Measurements from ENCODE around the gene ANO4.

Gene ANO4

GRCh38 chr12:100962086-100962712 is 167.6 kb downstream of the ANO4 start:
- H3K9me3 ChIP-seq (ENCODE audit: control insufficient read depth, insufficient read depth, low read length), result no peaks in the 10 kb centered on the region
- H3K4me1 ChIP-seq (ENCODE audit: insufficient read depth, low read length), result peaks cover 10% of the 10 kb centered on the region
- no peaks in the 10 kb centered on the region for H3K36me3 ChIP-seq (ENCODE audit: insufficient read depth, low read length)
- no peak overlapping the region for H3K9ac ChIP-seq (ENCODE audit: low read depth, low read length)

GRCh38 chr12:100963381-100963780 is 168.8 kb downstream of the ANO4 start:
- Histone ChIP-seq H3K36me3 (ENCODE audit: insufficient read depth, low read length) (no peaks in the 10 kb centered on the region), H3K9ac (ENCODE audit: low read depth, low read length) (no peak overlapping the region), H3K9me3 (ENCODE audit: control insufficient read depth, insufficient read depth, low read length) (no peaks in the 10 kb centered on the region), H3K4me1 (ENCODE audit: insufficient read depth, low read length) (peaks cover 10% of the 10 kb centered on the region)

GRCh38 chr12:100964028-100964427 is 169.5 kb downstream of the ANO4 start:
- H3K9ac ChIP-seq (ENCODE audit: low read depth, low read length), result no peak overlapping the region
- no peaks in the 10 kb centered on the region for H3K9me3 ChIP-seq (ENCODE audit: control insufficient read depth, insufficient read depth, low read length)
- no peaks in the 10 kb centered on the region for H3K36me3 ChIP-seq (ENCODE audit: insufficient read depth, low read length)
- peaks cover 10% of the 10 kb centered on the region for H3K4me1 ChIP-seq (ENCODE audit: insufficient read depth, low read length)

GRCh38 chr12:100967189-100967588 is 172.6 kb downstream of the ANO4 start:
- H3K9me3 ChIP-seq (ENCODE audit: control insufficient read depth, insufficient read depth, low read length), result no peaks in the 10 kb centered on the region
- H3K36me3 ChIP-seq (ENCODE audit: insufficient read depth, low read length), result no peaks in the 10 kb centered on the region
- H3K9ac ChIP-seq (ENCODE audit: low read depth, low read length), result no peak overlapping the region
- H3K4me1 ChIP-seq (ENCODE audit: insufficient read depth, low read length), result peaks cover 21% of the 10 kb centered on the region; the same call in 1 of the 2 replicates

GRCh38 chr12:100970894-100971293 is 176.3 kb downstream of the ANO4 start:
- Histone ChIP-seq H3K9me3 (ENCODE audit: control insufficient read depth, insufficient read depth, low read length) (no peaks in the 10 kb centered on the region), H3K4me1 (ENCODE audit: insufficient read depth, low read length) (peaks cover 11% of the 10 kb centered on the region; the same call in 1 of the 2 replicates), H3K9ac (ENCODE audit: low read depth, low read length) (no peak overlapping the region), H3K36me3 (ENCODE audit: insufficient read depth, low read length) (no peaks in the 10 kb centered on the region)

- Histone ChIP-seq H3K36me3 (ENCODE audit: insufficient read depth, low read length) (no peaks in the 10 kb centered on the region), H3K4me1 (ENCODE audit: insufficient read depth, low read length) (peaks cover 11% of the 10 kb centered on the region; the same call in 1 of the 2 replicates), H3K9ac (ENCODE audit: low read depth, low read length) (no peak overlapping the region), H3K9me3 (ENCODE audit: control insufficient read depth, insufficient read depth, low read length) (no peaks in the 10 kb centered on the region)
Measured at GRCh38 chr12:100972121-100972520, 177.5 kb downstream of the ANO4 start.

- Histone ChIP-seq H3K4me1 (ENCODE audit: insufficient read depth, low read length) (peaks cover 11% of the 10 kb centered on the region; the same call in 1 of the 2 replicates), H3K36me3 (ENCODE audit: insufficient read depth, low read length) (no peaks in the 10 kb centered on the region), H3K9ac (ENCODE audit: low read depth, low read length) (no peak overlapping the region), H3K9me3 (ENCODE audit: control insufficient read depth, insufficient read depth, low read length) (no peaks in the 10 kb centered on the region)
Measured at GRCh38 chr12:100974341-100974740, 179.8 kb downstream of the ANO4 start.

- H3K9me3 ChIP-seq (ENCODE audit: control insufficient read depth, insufficient read depth, low read length), result no peaks in the 10 kb centered on the region
- no peaks in the 10 kb centered on the region for H3K36me3 ChIP-seq (ENCODE audit: insufficient read depth, low read length)
- H3K9ac ChIP-seq (ENCODE audit: low read depth, low read length), result no peak overlapping the region
- peaks cover 11% of the 10 kb centered on the region; the same call in 1 of the 2 replicates for H3K4me1 ChIP-seq (ENCODE audit: insufficient read depth, low read length)
Measured at GRCh38 chr12:100974747-100975146, 180.2 kb downstream of the ANO4 start.

- Histone ChIP-seq H3K4me1 (ENCODE audit: insufficient read depth, low read length) (peaks cover 3% of the 10 kb centered on the region; the same call in 1 of the 2 replicates), H3K9ac (ENCODE audit: low read depth, low read length) (no peak overlapping the region), H3K36me3 (ENCODE audit: insufficient read depth, low read length) (no peaks in the 10 kb centered on the region), H3K9me3 (ENCODE audit: control insufficient read depth, insufficient read depth, low read length) (no peaks in the 10 kb centered on the region)
Measured at GRCh38 chr12:100976735-100977134, 182.2 kb downstream of the ANO4 start.

GRCh38 chr12:100980856-100981255 is 186.3 kb downstream of the ANO4 start:
- H3K4me1 ChIP-seq (ENCODE audit: insufficient read depth, low read length), result no peaks in the 10 kb centered on the region; the same call in 1 of the 2 replicates
- H3K36me3 ChIP-seq (ENCODE audit: insufficient read depth, low read length), result no peaks in the 10 kb centered on the region
- no peaks in the 10 kb centered on the region for H3K9me3 ChIP-seq (ENCODE audit: control insufficient read depth, insufficient read depth, low read length)
- H3K9ac ChIP-seq (ENCODE audit: low read depth, low read length), result no peak overlapping the region

- Histone ChIP-seq H3K36me3 (ENCODE audit: insufficient read depth, low read length) (no peaks in the 10 kb centered on the region), H3K9ac (ENCODE audit: low read depth, low read length) (no peak overlapping the region), H3K4me1 (ENCODE audit: insufficient read depth, low read length) (peaks cover 9% of the 10 kb centered on the region), H3K9me3 (ENCODE audit: control insufficient read depth, insufficient read depth, low read length) (no peaks in the 10 kb centered on the region)
Measured at GRCh38 chr12:100982511-100983183, 188.1 kb downstream of the ANO4 start.

GRCh38 chr12:100984796-100985195 is 190.2 kb downstream of the ANO4 start:
- Histone ChIP-seq H3K9me3 (ENCODE audit: control insufficient read depth, insufficient read depth, low read length) (no peaks in the 10 kb centered on the region), H3K4me1 (ENCODE audit: insufficient read depth, low read length) (peaks cover 10% of the 10 kb centered on the region), H3K9ac (ENCODE audit: low read depth, low read length) (no peak overlapping the region), H3K36me3 (ENCODE audit: insufficient read depth, low read length) (no peaks in the 10 kb centered on the region)

GRCh38 chr12:100986595-100987547 is 192.3 kb downstream of the ANO4 start:
- no peaks in the 10 kb centered on the region for H3K9me3 ChIP-seq (ENCODE audit: control insufficient read depth, insufficient read depth, low read length)
- no peak overlapping the region for H3K9ac ChIP-seq (ENCODE audit: low read depth, low read length)
- peaks cover 10% of the 10 kb centered on the region for H3K4me1 ChIP-seq (ENCODE audit: insufficient read depth, low read length)
- H3K36me3 ChIP-seq (ENCODE audit: insufficient read depth, low read length), result no peaks in the 10 kb centered on the region

Measured in ES-I3 (cell line).